Activated T-cell treated with anti-CD3 and anti-CD28 coated beads for 24 hours (primary cell): Measurements from ENCODE around the gene ADCK2.
"Not testable (repeated sequence)": the region's sequence is repeated elsewhere in the genome, so short reads cannot be mapped to it uniquely, and the experiment has no call there.

ENCODE experiments used
- DNase-seq: peaks from one replicate; pipeline ENCODE4 v3.0.0-alpha.2; 2020; ENCODE audit warnings: low read depth

ADCK2 gene

GRCh38 chr7:140673774-140674155 is 1.0 kb downstream of the ADCK2 start:
- no peak for DNase-seq

- no peak for DNase-seq
These were observed 1.6 kb downstream of the ADCK2 start for GRCh38 chr7:140674356-140674800.

- no peak for DNase-seq
These were observed 2.4 kb downstream of the ADCK2 start for GRCh38 chr7:140674899-140675701.

GRCh38 chr7:140675726-140676125 is 3.0 kb downstream of the ADCK2 start:
- no peak for DNase-seq

- no peak for DNase-seq
These were observed 3.6 kb downstream of the ADCK2 start for GRCh38 chr7:140676306-140676705.

- not testable (repeated sequence) for DNase-seq
These were observed 4.2 kb downstream of the ADCK2 start for GRCh38 chr7:140676956-140677355.

- no peak for DNase-seq
These were observed 4.8 kb downstream of the ADCK2 start for GRCh38 chr7:140677496-140677895.

GRCh38 chr7:140678081-140678815 is 5.5 kb downstream of the ADCK2 start:
- DNase-seq: no peak

GRCh38 chr7:140678816-140679130 is 6.0 kb downstream of the ADCK2 start:
- DNase-seq: no peak

GRCh38 chr7:140679186-140679585 is 6.4 kb downstream of the ADCK2 start:
- no peak for DNase-seq

- DNase-seq: no peak
These were observed 8.1 kb downstream of the ADCK2 start for GRCh38 chr7:140680886-140681285.

GRCh38 chr7:140681766-140682165 is 9.0 kb downstream of the ADCK2 start:
- no peak for DNase-seq

- DNase-seq: no peak
These were observed 10.9 kb downstream of the ADCK2 start for GRCh38 chr7:140683657-140684056.

GRCh38 chr7:140684066-140684950 is 11.6 kb downstream of the ADCK2 start:
- DNase-seq: no peak

GRCh38 chr7:140685407-140686087 is 12.8 kb downstream of the ADCK2 start:
- no peak for DNase-seq

GRCh38 chr7:140686921-140687320 is 14.2 kb downstream of the ADCK2 start:
- no peak for DNase-seq

GRCh38 chr7:140688341-140688740 is 15.6 kb downstream of the ADCK2 start:
- DNase-seq: no peak

GRCh38 chr7:140689199-140690152 is 16.7 kb downstream of the ADCK2 start:
- DNase-seq: no peak

GRCh38 chr7:140691376-140692045 is 18.8 kb downstream of the ADCK2 start:
- no peak for DNase-seq

- DNase-seq: not testable (repeated sequence)
These were observed 21.1 kb downstream of the ADCK2 start for GRCh38 chr7:140693849-140694248.
